ENCODE measurements around the gene PITRM1. TPM values are rescaled to one million over a fixed set of nuclear protein-coding genes. Genes with fewer than 3 reads are reported as not detected.
"Not testable (repeated sequence)": the region's sequence is repeated elsewhere in the genome, so short reads cannot be mapped to it uniquely, and the experiment has no call there.

Gene PITRM1
- total RNA-seq, 2 donors from 2014 or later, result 61.1 to 75.0 TPM

GRCh38 chr10:3203016-3203811 lies 30.6 kb upstream of the PITRM1 start:
- Mint-ChIP-seq H3K36me3 (no peaks in the 10 kb centered on the region), H3K27ac (no peak overlapping the region)
- ATAC-seq, result peak in 1 of 2 donors; percentile 82

GRCh38 chr10:3201796-3202195 lies 29.2 kb upstream of the PITRM1 start:
- ATAC-seq, result no peak
- Mint-ChIP-seq H3K36me3 (no peaks in the 10 kb centered on the region), H3K27ac (no peak overlapping the region), H3K9me3 (no peaks in the 10 kb centered on the region)
- DNase-seq (ENCODE audit: low spot score in 2 of 2), result no peak

More at GRCh38 chr10:3203016-3203811, 30.6 kb upstream of the PITRM1 start:
- DNase-seq (ENCODE audit: low spot score in 2 of 2), result no peak
- no peaks in the 10 kb centered on the region for H3K9me3 Mint-ChIP-seq

GRCh38 chr10:3199488-3199887 lies 26.9 kb upstream of the PITRM1 start:
- Mint-ChIP-seq H3K36me3 (no peaks in the 10 kb centered on the region), H3K27ac (no peak overlapping the region), H3K9me3 (no peaks in the 10 kb centered on the region)
- DNase-seq (ENCODE audit: low spot score in 2 of 2), result no peak
- no peak for ATAC-seq

- H3K9me3 Mint-ChIP-seq, result no peaks in the 10 kb centered on the region
- no peaks in the 10 kb centered on the region for H3K36me3 Mint-ChIP-seq
- DNase-seq (ENCODE audit: low spot score in 2 of 2) (no peak), ATAC-seq (no peak)
- peak overlapping the region in 1 of 2 donors; percentile 22 for H3K27ac Mint-ChIP-seq
These were observed 26.3 kb upstream of the PITRM1 start for GRCh38 chr10:3198900-3199299.

- H3K27ac Mint-ChIP-seq, result peak overlapping the region in 1 of 2 donors; percentile 59
- DNase-seq (ENCODE audit: low spot score in 2 of 2) (peak; percentile 71 to 84), ATAC-seq (peak; percentile 97)
- no peaks in the 10 kb centered on the region for H3K36me3 Mint-ChIP-seq
- no peaks in the 10 kb centered on the region for H3K9me3 Mint-ChIP-seq
These were observed 24.9 kb upstream of the PITRM1 start for GRCh38 chr10:3197348-3198003.

GRCh38 chr10:3196958-3197347 lies 24.4 kb upstream of the PITRM1 start:
- no peak overlapping the region for H3K27ac Mint-ChIP-seq
- H3K9me3 Mint-ChIP-seq, result no peaks in the 10 kb centered on the region
- ATAC-seq (no peak), DNase-seq (ENCODE audit: low spot score in 2 of 2) (no peak)
- H3K36me3 Mint-ChIP-seq, result no peaks in the 10 kb centered on the region

- no peak for ATAC-seq
- Mint-ChIP-seq H3K9me3 (no peaks in the 10 kb centered on the region), H3K36me3 (no peaks in the 10 kb centered on the region), H3K27ac (no peak overlapping the region)
- DNase-seq (ENCODE audit: low spot score in 2 of 2), result no peak
These were observed 23.9 kb upstream of the PITRM1 start for GRCh38 chr10:3196482-3196881.

- H3K36me3 Mint-ChIP-seq, result no peaks in the 10 kb centered on the region
- ATAC-seq, result no peak
- no peak for DNase-seq (ENCODE audit: low spot score in 2 of 2)
- no peaks in the 10 kb centered on the region for H3K9me3 Mint-ChIP-seq
- H3K27ac Mint-ChIP-seq, result no peak overlapping the region
These were observed 23.1 kb upstream of the PITRM1 start for GRCh38 chr10:3195726-3196125.

GRCh38 chr10:3195286-3195685 lies 22.7 kb upstream of the PITRM1 start:
- H3K36me3 Mint-ChIP-seq, result no peaks in the 10 kb centered on the region
- ATAC-seq, result no peak
- no peaks in the 10 kb centered on the region for H3K9me3 Mint-ChIP-seq

GRCh38 chr10:3194871-3195270 lies 22.3 kb upstream of the PITRM1 start:
- no peaks in the 10 kb centered on the region for H3K9me3 Mint-ChIP-seq
- no peak overlapping the region for H3K27ac Mint-ChIP-seq
- ATAC-seq, result no peak
- no peak for DNase-seq (ENCODE audit: low spot score in 2 of 2)
- no peaks in the 10 kb centered on the region for H3K36me3 Mint-ChIP-seq

More at GRCh38 chr10:3195286-3195685, 22.7 kb upstream of the PITRM1 start:
- no peak overlapping the region for H3K27ac Mint-ChIP-seq
- no peak for DNase-seq (ENCODE audit: low spot score in 2 of 2)

- H3K36me3 Mint-ChIP-seq, result no peaks in the 10 kb centered on the region
- H3K27ac Mint-ChIP-seq, result no peak overlapping the region
- no peak for ATAC-seq
- no peak for DNase-seq (ENCODE audit: low spot score in 2 of 2)
- no peaks in the 10 kb centered on the region for H3K9me3 Mint-ChIP-seq
These were observed 21.2 kb upstream of the PITRM1 start for GRCh38 chr10:3193751-3194150.

- DNase-seq (ENCODE audit: low spot score in 2 of 2), result peak in 1 of 2 donors; percentile 40
These were observed 20.5 kb upstream of the PITRM1 start for GRCh38 chr10:3192856-3193635.

GRCh38 chr10:3190817-3191216 lies 18.2 kb upstream of the PITRM1 start:
- no peaks in the 10 kb centered on the region for H3K9me3 Mint-ChIP-seq
- H3K27ac Mint-ChIP-seq, result no peak overlapping the region
- H3K36me3 Mint-ChIP-seq, result no peaks in the 10 kb centered on the region
- ATAC-seq (no peak), DNase-seq (ENCODE audit: low spot score in 2 of 2) (no peak)

More at GRCh38 chr10:3192856-3193635, 20.5 kb upstream of the PITRM1 start:
- H3K36me3 Mint-ChIP-seq, result no peaks in the 10 kb centered on the region
- H3K9me3 Mint-ChIP-seq, result no peaks in the 10 kb centered on the region
- ATAC-seq, result no peak
- no peak overlapping the region for H3K27ac Mint-ChIP-seq

- H3K36me3 Mint-ChIP-seq; H3K9me3 Mint-ChIP-seq; DNase-seq (ENCODE audit: low spot score in 2 of 2); ATAC-seq; H3K27ac Mint-ChIP-seq: not testable (repeated sequence)
These were observed 14.6 kb upstream of the PITRM1 start for GRCh38 chr10:3187229-3187628.

GRCh38 chr10:3186368-3186767 lies 13.8 kb upstream of the PITRM1 start:
- DNase-seq (ENCODE audit: low spot score in 2 of 2), result peak in 1 of 2 donors; percentile 60
- Mint-ChIP-seq H3K9me3 (no peaks in the 10 kb centered on the region), H3K36me3 (no peaks in the 10 kb centered on the region), H3K27ac (peak overlapping the region in 1 of 2 donors; percentile 85)
- ATAC-seq, result peak; percentile 100

GRCh38 chr10:3185386-3185785 lies 12.8 kb upstream of the PITRM1 start:
- no peak for DNase-seq (ENCODE audit: low spot score in 2 of 2)
- no peaks in the 10 kb centered on the region for H3K36me3 Mint-ChIP-seq
- no peaks in the 10 kb centered on the region for H3K9me3 Mint-ChIP-seq
- peak overlapping the region in 1 of 2 donors; percentile 85 for H3K27ac Mint-ChIP-seq
- no peak for ATAC-seq
